Neural cell (in vitro differentiated cells): ENCODE results near the gene C1orf141.

ENCODE experiments used
- CTCF ChIP-seq: fragments of 450-650 bp; IDR thresholded peaks from 2 replicates; pipeline ENCODE4 v1.5.1; 2014; ENCODE audit warnings: antibody characterized with exemption, mild to moderate bottlenecking, moderate library complexity; ENCODE audit not compliant: poor library complexity, severe bottlenecking
- EP300 ChIP-seq: fragments of 450-650 bp; conservative IDR thresholded peaks from 2 replicates; pipeline ENCODE4 v1.6.1; 2014; ENCODE audit warnings: antibody characterized with exemption, mild to moderate bottlenecking, moderate library complexity; ENCODE audit not compliant: poor library complexity, severe bottlenecking
- EZH2 ChIP-seq: fragments of 200-600, 300-800 bp; shearing (Covaris generic), sonication (generic); IDR thresholded peaks from 2 replicates; pipeline ENCODE4 v1.6.1; 2014; ENCODE audit warnings: antibody characterized with exemption, low read length, borderline replicate concordance, mild to moderate bottlenecking; ENCODE audit not compliant: insufficient read depth, poor library complexity, severe bottlenecking
- MXI1 ChIP-seq: fragments of 450-650 bp; conservative IDR thresholded peaks from 2 replicates; pipeline ENCODE4 v1.6.1; 2014; ENCODE audit warnings: antibody characterized with exemption, mild to moderate bottlenecking; ENCODE audit not compliant: poor library complexity, severe bottlenecking
- POLR2AphosphoS5 ChIP-seq: IDR thresholded peaks from 2 replicates; pipeline ENCODE4 v1.6.1; 2012
- RAD21 ChIP-seq: fragments of 450-650 bp; conservative IDR thresholded peaks from 2 replicates; pipeline ENCODE4 v1.6.1; 2014; ENCODE audit warnings: antibody characterized with exemption, mild to moderate bottlenecking, moderate library complexity
- TAF1 ChIP-seq: IDR thresholded peaks from 2 replicates; pipeline ENCODE4 v1.6.1; 2012; ENCODE audit warnings: low read depth
- TF ChIP-seq, protein P1 (sequence below): IDR thresholded peaks from 2 replicates; pipeline ENCODE4 v1.6.1; 2012; ENCODE audit warnings: borderline replicate concordance

DNA sequence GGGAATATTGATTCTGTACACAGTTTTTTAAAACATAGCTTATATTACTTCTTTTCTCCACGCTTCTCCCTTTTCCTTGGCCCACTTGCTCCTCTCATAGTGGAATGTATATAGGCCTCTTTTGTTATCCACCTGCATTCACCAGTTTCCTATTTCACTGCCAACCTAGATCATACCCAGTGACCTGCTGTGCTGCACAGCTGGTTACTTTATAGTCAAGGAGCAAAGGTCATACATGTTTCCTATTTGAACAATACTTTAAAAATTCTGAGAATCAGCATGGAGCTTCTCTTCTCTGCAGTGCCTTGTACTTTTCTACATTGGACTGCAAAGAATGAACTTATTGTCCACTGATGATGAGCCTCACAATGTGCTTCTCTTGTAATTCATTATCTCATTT is 76.5 kb downstream of the C1orf141 start:
- TF ChIP-seq CTCF, result no peak
- TF ChIP-seq TAF1, result no peak
- no peak for TF ChIP-seq RAD21
- TF ChIP-seq EP300, result no peak
- no peak for TF ChIP-seq MXI1
- TF ChIP-seq EZH2, result no peak
- TF ChIP-seq, protein P1, sequence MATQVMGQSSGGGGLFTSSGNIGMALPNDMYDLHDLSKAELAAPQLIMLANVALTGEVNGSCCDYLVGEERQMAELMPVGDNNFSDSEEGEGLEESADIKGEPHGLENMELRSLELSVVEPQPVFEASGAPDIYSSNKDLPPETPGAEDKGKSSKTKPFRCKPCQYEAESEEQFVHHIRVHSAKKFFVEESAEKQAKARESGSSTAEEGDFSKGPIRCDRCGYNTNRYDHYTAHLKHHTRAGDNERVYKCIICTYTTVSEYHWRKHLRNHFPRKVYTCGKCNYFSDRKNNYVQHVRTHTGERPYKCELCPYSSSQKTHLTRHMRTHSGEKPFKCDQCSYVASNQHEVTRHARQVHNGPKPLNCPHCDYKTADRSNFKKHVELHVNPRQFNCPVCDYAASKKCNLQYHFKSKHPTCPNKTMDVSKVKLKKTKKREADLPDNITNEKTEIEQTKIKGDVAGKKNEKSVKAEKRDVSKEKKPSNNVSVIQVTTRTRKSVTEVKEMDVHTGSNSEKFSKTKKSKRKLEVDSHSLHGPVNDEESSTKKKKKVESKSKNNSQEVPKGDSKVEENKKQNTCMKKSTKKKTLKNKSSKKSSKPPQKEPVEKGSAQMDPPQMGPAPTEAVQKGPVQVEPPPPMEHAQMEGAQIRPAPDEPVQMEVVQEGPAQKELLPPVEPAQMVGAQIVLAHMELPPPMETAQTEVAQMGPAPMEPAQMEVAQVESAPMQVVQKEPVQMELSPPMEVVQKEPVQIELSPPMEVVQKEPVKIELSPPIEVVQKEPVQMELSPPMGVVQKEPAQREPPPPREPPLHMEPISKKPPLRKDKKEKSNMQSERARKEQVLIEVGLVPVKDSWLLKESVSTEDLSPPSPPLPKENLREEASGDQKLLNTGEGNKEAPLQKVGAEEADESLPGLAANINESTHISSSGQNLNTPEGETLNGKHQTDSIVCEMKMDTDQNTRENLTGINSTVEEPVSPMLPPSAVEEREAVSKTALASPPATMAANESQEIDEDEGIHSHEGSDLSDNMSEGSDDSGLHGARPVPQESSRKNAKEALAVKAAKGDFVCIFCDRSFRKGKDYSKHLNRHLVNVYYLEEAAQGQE, result no peak
- no peak for TF ChIP-seq POLR2AphosphoS5
